COLO668 (cell line): ENCODE data around the gene OR5P2.
"Not testable (repeated sequence)": the region's sequence is repeated elsewhere in the genome, so short reads cannot be mapped to it uniquely, and the experiment has no call there.

Experiments used
- DNase-seq: peaks from one replicate; lab custom pipeline; 2025; ENCODE audit not compliant: unreplicated experiment; lab: John Stamatoyannopoulos, UW

The OR5P2 gene

GRCh38 chr11:7796842-7797241, at the start of gene OR5P2:
Gene OR5P2, minus strand, starts transcription at chr11:7796942. Its CDS starts 0 bp downstream, at chr11:7796942.
- no peak for DNase-seq

GRCh38 chr11:7846003-7846402, 49.3 kb upstream of the OR5P2 start:
- no peak for DNase-seq

GRCh38 chr11:7844986-7845385, 48.2 kb upstream of the OR5P2 start:
- DNase-seq = no peak

- no peak for DNase-seq
Measured at GRCh38 chr11:7844521-7844920, 47.8 kb upstream of the OR5P2 start.

- no peak for DNase-seq
Measured at GRCh38 chr11:7840578-7840977, 43.8 kb upstream of the OR5P2 start.

- no peak for DNase-seq
Measured at GRCh38 chr11:7833527-7833926, 36.8 kb upstream of the OR5P2 start.

GRCh38 chr11:7830740-7831139, 34.0 kb upstream of the OR5P2 start, which contains the start of gene OR5P3:
Gene OR5P3, minus strand, starts transcription at chr11:7830840.
- DNase-seq = no peak

- no peak for DNase-seq
Measured at GRCh38 chr11:7826324-7826723, 29.6 kb upstream of the OR5P2 start.

GRCh38 chr11:7820417-7820816, 23.7 kb upstream of the OR5P2 start:
- not testable (repeated sequence) for DNase-seq

- DNase-seq = not testable (repeated sequence)
Measured at GRCh38 chr11:7814897-7815296, 18.2 kb upstream of the OR5P2 start.

- DNase-seq = not testable (repeated sequence)
Measured at GRCh38 chr11:7810301-7810700, 13.6 kb upstream of the OR5P2 start.

- no peak for DNase-seq
Measured at GRCh38 chr11:7793233-7793632, 3.5 kb downstream of the OR5P2 start.

GRCh38 chr11:7787239-7787638, 9.5 kb downstream of the OR5P2 start:
- DNase-seq = no peak

GRCh38 chr11:7775689-7776088, 21.1 kb downstream of the OR5P2 start:
- DNase-seq = no peak

GRCh38 chr11:7764301-7764700, 32.4 kb downstream of the OR5P2 start:
- not testable (repeated sequence) for DNase-seq

GRCh38 chr11:7759010-7759409, 37.7 kb downstream of the OR5P2 start:
- no peak for DNase-seq

- DNase-seq = no peak
Measured at GRCh38 chr11:7749456-7749855, 47.3 kb downstream of the OR5P2 start.
